Activated CD4-positive, alpha-beta T cell treated with anti-CD3 and anti-CD28 coated beads, Interleukin-10, Interleukin-2, amounts not matched to agents 100 ng/mL and 50 ng/mL, durations not matched to agents 16 hours and 8 hours (primary cell): ENCODE results near the gene NOTUM.

Experiments used
- DNase-seq: peaks from one replicate; pipeline ENCODE4 v3.0.0-alpha.2; 2020

Gene NOTUM

DNA sequence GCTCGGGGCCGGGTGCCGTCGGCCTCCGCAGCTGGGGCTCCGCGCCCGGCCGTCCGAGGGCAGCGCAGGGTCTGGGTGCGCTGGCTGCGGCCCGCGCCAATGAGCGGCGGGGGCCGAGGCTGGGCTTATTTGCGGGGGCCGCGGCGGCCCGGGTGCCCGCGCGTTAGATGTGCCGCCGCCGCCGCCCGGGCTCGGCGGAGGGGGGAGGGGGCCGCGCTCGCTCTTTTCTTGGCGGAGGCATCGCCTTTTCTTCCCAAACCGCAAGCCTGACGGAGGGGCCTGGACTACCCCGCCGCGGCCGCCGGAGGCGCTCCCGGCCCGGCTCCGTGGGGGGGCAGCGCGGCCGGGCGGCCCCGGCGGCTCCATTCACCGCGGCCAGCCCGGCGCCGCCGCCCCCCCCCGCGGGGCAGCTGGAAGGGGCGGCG is at the start of gene NOTUM:
NOTUM (minus strand) TSS at position 101 of the 425 bp plus-strand sequence. CDS start 278 bp downstream, outside the sequence.
- no peak for DNase-seq

DNA sequence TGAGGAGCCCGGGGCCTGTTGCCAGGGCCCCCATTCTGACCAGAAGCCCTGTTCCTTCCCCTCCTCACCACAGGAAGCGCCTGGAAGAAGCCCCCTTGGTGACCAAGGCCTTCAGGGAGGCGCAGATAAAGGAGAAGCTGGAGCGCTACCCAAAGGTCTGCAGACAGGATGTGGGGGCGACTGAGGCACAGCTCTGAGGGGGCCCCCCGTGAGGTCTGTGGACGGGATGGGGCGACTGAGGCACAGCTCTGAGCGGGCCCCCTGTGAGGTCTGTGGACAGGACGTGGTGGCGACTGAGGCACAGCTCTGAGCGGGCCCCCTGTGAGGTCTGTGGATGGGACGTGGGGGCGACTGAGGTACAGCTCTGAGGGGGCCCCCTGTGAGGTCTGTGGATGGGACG is 48.4 kb upstream of the NOTUM start:
- DNase-seq: no peak

DNA sequence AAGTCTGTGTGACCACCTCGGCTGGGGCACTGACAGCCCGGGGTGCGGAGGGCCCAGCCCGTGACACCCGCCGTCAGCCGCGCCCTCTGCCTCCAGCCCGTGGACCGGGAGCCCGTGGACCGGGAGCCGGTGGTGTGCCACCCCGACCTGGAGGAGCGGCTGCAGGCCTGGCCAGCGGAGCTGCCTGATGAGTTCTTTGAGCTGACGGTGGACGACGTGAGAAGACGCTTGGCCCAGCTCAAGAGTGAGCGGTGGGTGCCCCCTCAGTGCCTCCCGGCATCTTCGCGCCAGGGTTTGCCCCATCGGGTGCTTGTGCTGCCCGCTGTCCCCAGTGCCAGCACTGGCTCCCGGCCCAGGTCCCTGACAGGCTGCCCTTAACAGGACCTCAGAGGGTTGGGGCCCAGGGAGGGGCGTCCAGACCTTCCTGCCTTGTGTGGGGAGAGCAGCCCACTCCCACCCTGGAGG is 48.0 kb upstream of the NOTUM start:
- DNase-seq: no peak

DNA sequence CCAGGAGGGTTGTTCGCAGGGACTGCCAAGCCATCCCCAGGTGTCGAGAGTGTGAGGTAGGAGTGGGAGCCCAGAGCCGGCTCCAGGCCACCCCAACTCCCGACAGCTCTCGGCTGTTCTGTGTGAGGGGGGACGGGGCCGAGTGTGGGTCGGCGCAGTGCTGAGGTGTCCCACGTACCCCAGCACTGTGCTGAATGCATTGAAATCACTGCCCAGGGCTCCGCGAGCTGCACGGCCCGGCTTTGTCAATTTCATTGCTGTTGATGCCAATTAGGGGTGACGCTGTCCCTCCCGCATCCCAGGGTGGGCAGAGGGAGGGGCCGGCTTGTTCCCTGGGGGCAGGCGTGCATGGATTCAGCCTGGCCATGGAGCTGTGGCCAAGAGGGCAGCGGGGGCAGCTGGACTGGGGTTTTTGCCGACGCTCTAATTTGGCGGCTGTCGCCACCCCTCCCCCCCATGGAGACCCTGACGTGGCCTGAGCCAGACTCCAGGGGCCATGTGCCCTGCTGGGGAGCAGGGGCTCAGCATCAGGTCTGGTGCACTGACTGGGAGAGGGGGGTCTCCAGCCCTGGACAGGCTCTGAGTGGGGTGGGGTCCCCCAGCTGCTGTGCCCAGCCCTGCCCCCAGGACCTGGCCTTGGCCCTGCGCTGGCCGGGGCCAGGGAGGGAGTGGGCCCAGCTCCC is 47.4 kb upstream of the NOTUM start:
- DNase-seq: no peak

DNA sequence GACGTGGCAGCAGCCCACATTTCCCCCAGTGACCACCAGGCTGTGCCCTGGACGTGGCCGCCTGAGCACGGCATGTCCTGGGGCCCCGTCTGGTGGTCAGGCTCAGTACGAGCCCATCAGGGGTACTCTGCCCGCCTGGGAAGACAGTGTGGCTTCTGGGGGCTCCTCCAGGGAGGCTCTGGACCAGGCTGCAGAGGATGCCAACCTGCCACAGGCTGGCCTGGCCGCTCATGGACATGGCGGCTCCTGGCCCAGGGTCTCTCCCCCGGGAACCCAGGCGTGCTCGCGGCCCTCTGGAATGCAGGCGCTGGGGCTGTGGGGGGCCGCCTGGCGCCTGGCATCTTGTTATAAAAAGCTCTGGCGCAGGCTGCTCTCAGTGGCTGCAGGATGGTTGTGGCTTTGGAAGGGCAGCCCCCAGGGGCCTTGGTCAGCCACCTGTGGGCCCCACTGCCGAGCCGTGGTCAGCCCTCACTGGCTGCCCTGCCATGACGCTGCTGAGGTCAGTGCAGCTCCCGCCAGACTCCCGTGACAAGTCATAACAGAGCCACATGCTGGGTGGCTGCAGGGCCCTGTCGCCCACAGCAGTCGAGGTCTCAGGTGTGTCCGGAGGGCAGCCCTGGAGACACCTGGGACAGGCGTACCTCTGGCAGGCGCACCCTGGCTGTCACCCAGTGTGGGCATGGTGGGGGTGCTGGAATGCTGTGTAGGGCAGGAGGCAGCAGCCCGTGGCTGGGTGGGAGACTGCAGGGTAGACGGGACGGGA is 46.7 kb upstream of the NOTUM start:
- DNase-seq: no peak

DNA sequence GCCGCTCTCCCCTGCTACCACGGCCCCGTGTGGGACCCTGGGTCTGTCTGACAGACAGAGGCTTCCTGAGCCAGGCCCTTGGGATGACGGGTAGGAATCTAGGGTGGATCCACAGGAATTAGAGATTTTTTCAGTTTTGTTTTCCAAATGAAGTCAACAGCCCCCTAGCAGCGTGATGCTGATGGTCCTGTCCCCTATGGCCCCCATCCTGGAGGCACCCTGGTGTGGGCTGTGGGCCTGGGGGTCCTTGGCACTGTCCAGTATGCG is 46.2 kb upstream of the NOTUM start:
- no peak for DNase-seq

DNA sequence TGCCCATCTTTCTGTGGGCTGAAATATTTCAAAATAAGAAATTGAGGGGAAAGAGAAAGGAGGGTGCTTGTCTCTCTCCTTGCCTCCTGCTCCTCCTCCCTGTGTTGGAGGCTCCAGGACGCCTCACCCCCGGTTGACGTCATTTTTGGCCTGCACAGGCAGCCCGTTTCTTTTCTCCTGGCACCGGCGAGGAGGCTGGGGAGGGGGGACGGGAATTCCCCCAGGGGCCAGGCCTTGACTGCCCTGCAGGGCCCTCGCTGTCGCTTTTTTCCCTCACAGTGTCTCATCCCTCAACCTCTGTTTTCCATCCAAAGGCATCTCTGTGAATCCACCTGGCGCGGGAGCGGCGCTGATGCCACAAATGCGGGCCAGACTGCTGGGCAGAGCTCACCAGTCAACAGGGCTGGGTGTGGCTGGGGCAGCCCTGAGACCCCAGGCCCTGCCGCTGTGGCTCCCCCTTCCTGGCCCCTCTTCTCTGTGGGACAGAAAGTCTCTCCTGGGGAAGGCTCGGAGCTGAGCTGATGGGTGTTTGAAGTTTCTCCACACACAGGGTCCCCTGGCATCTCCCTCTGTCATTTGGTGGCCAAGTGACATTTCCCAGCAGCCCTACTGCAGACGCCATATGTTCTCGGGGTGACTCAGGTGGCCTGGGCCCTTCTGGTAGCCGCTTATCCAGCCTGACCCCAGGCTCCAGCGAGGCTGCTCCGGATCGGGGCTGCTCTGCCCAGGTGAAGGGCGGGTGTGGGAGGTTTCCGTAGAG is 45.7 kb upstream of the NOTUM start:
- DNase-seq: no peak

DNA sequence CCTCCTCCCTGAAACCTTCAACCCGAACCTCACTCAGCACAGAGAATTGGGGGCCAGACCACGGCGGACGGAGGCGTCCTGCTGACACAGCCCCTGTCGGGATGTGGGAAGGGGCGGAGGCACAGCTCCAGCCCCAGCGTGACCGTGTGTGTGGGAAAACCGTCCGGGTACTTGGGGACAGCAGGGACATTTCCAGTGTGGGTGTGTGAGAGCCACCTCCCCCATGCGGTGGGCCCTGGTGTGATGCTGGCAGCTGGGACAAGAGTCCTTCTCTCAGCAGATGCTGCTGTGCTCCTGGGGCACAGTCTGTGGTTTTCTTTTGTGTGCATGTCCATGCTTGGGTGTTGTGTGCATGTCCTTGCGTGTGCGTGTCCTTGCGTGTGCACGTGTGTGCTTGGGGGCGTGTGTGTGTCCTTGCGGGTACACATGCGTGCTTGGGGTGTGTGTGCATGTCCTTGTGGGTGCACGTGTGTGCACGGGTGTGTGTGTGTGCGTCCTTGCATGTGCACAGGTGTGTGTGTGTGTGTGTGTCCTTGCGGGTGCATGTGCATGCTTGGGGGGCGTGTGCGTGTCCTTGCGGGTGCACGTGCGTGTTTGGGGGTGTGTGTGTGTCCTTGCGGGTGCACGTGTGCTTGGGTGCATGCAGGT is 44.8 kb upstream of the NOTUM start:
- no peak for DNase-seq

DNA sequence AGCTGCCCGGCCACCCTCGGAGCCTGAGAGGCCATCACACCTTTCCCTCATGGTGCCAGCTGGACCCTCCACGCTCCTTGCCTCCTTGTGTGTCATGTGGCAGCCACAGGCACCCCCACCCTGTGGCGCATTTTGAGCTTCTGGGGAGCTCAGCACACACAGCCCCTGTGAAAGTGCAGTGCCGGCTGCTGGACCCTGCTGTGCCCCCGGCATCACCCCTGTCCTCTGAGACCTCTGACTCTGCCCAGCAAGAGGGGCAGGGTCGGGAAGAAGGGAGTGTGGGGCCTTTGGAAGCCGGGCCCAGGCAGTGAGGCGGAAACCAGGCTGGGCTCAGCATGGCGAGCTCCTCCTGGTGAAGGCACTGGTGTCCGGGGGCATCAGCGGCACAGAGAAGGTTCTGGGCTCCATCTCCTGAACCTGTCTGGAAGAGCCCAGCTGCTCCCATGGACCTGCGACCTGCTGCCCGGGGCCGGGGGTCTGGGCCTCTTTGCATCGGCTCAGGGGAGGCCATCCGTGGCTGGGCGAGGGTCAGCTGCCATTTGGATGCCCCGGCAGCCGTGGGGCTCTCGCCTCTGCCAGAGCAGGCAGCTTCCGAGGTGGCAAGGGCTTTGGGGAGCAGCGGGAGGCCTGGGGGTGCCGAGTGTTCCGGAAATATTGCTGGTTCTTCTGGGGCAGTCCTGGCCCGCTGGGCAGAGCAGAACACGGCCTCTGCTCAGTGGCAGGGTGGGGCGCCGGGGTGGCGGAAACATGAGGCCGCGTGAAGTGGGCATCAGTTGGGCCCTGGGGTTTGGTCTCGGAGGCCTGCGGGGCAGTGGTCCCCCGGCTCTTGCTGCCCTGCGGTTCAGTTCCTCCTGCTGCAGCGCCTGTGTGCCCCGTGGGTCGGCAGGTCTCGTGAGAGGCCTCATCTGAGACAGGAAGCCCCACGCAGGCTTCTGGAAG is 43.8 kb upstream of the NOTUM start:
- DNase-seq: no peak

DNA sequence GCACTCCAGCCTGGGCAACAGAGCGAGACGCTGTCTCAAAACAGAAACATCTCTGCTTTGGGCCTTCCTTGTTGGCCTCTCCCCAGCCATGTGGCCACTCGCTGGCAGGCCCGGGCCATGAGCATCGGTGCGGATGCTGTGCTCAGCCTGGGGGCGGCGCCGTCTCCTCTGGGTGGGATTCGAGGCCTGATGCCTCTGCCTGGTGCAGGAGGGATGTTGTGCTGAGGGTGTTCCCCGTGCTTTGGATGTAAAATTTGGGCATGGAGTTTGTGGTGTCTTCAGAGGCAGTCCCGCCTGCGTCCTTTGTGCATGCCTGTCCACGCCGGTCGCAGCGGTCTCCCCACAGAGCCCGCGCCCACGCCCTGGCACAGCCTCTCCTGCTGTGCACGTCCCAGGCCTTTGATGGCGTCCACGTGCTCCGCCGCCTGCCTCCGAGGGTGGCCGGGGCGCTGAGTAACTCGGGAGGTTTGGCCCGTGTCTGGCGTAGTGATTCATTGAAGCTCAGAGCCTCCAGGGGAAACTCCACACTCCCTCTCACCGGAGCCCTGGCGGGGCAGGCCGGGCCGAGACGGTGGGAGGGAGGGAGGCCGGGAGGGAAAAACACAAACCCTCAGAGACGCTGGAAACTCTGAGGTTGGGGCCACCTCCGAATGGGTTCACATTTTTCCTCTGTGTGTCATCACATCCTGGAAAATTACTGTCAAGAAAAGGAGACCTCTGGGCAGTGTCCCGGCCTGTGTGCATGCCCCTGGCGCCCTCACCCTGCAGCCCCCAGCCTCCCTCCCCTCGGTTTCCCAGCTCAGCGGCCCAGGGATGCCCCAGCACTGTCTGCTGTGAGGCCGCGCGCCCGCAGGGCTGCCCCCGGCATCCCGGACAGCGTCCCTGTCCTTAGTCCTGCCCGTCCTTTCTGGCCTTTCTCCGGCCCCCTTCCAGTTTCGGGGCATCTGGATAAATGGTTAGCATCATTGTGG is 42.7 kb upstream of the NOTUM start:
- peak; percentile 30 for DNase-seq

DNA sequence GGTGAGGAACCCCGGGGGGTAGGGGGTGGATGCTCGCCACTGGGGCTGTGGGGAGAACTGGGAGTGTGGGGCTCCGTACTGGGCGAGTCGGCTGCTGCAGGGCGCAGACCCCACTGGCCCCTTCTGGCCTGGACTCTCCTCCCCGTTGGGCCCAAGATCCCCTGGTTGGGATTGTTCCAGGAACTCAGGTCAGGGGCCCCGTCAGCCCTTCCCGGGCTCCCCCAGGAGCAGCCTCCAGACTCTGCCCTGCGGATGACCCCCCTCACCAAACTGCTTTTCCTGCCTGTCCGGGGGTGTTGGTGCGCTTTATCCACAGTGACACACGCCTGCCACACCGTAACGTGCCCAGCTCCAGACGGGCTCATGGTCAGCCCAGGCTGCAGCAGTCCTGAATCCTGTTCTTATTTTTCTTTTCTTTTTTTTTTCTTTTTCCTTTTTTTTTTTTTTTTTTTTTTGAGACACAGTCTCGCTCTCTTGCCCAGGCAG is 40.6 kb upstream of the NOTUM start:
- no peak for DNase-seq

DNA sequence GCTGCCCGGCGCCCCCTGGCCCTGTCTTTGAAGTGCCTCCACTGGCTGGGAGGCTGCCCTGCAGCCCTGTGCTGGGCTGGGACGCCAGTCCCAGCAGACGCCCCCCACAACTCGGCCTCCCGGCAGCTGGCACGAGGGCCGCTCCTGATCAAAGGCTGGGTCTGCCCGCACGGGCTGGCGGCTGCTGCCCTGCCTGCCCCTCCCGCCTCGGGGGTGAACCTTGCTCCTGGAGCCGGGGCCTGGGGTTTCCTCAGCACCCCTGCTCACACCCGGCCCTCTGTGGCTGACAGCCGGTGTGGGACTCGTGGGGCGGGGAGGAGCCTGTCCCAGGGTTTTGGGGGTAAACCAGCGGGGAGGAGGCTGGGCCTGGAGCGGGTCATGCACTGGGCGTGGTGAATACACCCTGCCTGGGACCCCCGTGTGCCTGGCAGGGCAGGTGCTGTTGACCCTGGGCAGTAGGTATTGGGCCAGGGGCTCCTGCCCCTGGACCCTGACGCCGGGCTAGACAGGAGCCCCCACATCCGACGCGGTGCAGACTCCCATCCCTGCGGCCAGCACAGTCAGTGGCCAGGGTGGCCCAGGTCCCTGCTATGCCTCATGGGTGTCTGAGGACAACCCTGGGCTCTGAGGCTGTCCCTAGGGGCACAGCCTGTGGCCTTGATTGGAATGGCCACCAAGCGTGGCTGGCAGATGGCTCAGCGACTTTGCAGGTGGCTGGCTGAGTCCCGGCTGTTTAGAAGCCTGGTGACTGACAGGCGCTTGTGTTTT is 40.0 kb upstream of the NOTUM start:
- DNase-seq: no peak

DNA sequence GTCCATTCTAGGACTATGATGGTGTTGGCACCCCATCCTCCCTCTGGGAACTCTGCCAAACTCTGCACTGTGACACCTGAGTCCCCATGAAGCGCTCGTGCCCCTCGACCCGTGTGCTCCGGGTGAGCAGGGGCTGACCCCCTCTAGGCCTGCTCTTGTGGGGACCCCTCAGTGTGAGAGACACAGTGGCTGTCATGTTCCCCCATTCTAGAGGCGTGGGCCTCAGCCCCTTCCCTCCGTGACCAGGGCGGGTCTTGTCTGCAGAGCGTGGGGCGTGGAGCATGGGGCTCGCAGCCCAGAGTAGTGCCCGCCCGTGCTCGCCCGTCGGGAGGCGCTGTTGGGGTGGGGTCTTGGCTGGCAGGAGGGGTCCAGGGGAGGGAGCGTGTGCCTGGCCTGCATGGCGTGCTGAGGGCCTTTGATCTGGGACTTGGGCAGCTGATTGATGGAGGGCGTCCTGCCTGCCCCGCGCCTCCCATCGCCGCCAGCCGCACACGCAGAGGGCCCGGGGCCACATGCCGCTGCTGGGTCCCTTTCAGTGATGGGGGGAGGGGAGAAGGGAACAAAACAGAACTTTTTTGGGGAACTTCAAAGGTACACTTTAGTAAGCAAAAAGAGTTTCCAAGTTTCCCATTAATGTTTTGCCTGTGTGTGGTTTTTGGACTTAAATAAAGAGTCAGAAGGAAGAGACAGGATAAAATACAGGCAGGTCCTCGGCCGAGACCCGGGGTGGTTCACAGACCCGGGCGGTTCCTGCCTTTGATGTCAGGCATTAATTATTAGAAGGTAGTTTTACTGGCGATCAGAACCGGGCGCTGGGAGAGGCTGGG is 39.2 kb upstream of the NOTUM start:
- DNase-seq: no peak

DNA sequence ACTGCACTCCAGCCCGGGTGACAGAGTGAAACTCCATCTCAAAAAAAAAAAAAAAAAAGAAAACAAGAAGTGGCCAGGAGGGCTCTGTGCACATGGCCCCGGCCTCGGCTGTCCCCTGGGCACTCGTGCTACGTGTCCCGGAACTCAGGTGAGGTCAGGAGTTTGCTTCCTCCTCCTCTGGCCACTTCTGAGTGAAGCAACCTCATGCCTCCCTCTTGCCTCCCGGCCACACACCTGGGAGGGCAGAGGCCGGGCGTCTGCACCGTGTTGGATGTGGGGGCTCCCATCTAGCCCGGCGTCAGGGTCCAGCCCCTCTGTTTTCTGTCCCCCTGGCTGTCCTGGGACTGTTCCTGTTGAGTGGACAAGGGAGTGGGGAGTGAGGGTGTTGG is 38.6 kb upstream of the NOTUM start:
- no peak for DNase-seq

DNA sequence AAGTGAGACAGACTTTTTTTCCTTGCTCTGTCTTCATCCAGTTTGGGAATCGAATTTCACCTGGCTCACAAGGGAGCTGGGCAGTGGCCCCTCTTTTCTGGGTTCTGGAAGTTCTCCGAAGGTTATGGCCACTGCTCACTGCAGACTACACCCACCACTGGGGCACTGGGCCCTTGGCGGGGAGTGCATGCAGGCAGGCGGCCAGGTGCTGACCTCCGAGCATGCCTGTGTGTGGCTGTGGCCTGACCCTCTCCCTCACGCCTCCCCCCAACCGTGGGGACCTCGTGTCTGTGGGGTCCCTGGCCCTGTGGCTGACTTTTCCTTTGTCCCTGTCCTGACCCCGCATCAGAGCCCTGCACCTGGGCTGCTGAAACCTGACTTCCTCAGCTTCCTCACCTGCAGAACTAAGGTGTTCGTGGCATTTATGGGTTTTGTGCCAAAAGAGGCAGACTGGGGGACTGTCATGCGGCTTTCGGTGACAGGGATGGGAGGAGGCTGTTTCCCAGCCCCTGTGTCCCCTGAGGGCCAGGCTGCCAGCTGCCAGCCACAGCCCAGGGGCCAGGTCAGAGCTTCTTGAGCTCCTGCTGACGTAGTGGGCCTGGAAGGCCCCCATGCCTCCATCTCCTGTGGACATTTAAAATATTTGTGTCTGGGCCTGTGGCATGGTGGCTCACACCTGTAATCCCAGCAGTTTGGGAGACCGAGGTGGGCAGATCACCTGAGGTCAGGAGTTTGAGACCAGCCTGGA is 37.9 kb upstream of the NOTUM start:
- no peak for DNase-seq

DNA sequence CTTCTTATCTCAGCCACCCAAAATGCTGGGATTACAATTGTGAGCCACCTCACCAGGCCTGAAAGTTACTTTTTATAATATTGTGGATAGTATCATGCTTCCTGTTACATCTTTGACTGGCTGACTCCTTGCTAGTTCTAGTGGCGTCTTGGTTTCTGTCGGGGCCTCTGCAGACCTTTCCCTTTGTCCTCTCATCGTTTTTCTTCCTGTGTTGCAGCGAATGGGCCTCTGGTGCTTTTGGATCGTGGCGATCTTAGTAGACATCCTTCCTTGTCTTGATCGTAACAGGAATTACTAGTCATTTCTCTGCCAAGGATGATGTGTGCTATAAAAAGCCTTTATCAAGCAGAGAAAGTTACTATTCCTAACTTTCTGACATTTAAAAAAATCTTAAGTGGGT is 37.2 kb upstream of the NOTUM start:
- DNase-seq: no peak

DNA sequence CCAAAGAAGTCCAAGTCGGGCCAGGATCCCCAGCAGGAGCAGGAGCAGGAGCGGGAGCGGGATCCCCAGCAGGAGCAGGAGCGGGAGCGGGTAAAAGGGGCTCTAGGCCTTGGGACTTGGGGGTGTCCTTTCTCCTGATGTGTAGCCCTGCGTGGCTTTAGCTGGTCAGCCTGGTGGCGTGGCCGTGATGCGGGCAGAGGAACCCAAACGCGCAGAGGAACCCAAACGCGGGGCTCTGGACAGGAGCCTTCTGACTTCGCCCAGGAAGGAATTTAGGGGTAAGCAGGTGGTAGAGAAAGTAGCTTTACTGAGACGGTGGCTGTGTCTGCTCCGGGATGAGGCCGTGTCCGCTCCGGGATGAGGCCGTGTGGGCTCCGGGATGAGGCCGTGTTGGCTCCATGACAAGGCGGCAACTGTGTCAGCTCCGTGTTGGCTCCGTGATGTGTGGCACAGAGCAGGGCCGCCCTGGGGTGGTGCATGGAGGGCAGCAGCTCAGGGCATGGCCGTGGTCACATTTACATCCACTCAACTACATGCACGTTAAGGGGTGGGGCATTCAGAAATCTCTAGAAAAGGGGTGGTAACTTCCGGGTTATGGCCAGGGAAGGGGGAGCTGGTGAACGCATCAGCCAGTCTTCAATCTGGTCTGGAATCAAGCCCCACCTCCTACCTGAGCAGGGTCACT is 35.9 kb upstream of the NOTUM start:
- DNase-seq: no peak

DNA sequence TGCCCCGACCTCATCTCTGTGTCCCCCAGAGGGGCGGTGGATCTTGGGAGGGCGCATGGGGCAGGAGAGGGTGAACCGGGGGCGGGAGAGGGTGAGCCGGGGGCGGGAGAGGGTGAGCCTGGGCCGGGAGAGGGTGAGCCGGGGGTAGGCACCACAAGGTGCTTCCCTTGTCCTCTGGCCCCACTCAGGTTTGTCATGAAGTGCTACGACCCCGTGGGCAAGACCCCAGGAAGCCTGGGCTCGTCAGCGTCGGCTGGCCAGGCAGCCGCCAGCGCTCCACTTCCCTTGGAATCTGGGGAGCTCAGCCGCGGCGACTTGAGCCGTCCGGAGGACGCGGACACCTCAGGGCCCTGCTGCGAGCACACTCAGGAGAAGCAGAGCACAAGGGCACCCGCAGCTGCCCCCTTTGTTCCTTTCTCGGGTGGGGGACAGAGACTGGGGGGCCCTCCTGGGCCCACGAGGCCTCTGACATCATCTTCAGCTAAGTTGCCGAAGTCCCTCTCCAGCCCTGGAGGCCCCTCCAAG is 35.3 kb upstream of the NOTUM start:
- DNase-seq: no peak
